B cell (primary cell): Measurements from ENCODE around the gene SDR39U1. TPM values are rescaled to one million over a fixed set of nuclear protein-coding genes. Genes with fewer than 3 reads are reported as not detected.
A peak's percentile ranks its signal among the peaks of the same experiment; 100 is the strongest.

ENCODE experiments used
- ATAC-seq: fragments of 200-7000 bp; cut with Tn5 transposase; one replicate; pipeline ENCODE4 v1.10.0; 2021; ENCODE audit warnings: low read depth, mild to moderate bottlenecking, moderate number of reproducible peaks, moderate library complexity
- CTCF ChIA-PET: fragments of 350-600 bp; sonication (Branson Sonifier 250); formaldehyde crosslinking; loops from one replicate; lab custom pipeline; 2021; ENCODE audit warnings: antibody characterized with exemption, inconsistent platforms; lab: Charles Lee
- POLR2A ChIA-PET: fragments of 350-600 bp; sonication (Branson Sonifier 250); formaldehyde crosslinking; loops from one replicate; lab custom pipeline; 2021; ENCODE audit warnings: antibody characterized with exemption; lab: Charles Lee
- DNase-seq: peaks from one replicate; pipeline ENCODE4 v3.0.0; 2013
- H2AFZ ChIP-seq: 2 replicates; pipeline ENCODE4 v1.6.1; 2012; ENCODE audit warnings: mild to moderate bottlenecking, low read depth, low read length; ENCODE audit not compliant: insufficient read depth, poor library complexity, severe bottlenecking
- H3K27ac ChIP-seq, 2 donors: 1 replicate in 1 of 2; 2 replicates in 1 of 2; pipeline ENCODE4 v1.5.1; 2012 to 2013; ENCODE audit warnings: low read length in 2 of 2, mild to moderate bottlenecking in 2 of 2, moderate library complexity in 1 of 2
- H3K27me3 ChIP-seq, 4 experiments: fragments of 200-600 bp in 1 of 4; sonication (generic) in 1 of 4; replicated peaks in 1 of 4; 1 replicate in 2 of 4; 2 replicates in 2 of 4; pipeline versions ENCODE4 v1.6.1 to v1.7.0; 2013 to 2016; ENCODE audit warnings: low read length in 3 of 4, mild to moderate bottlenecking in 2 of 4, mixed read lengths in 1 of 4, moderate library complexity in 1 of 4; ENCODE audit not compliant: insufficient read depth in 4 of 4, control insufficient read depth in 3 of 4; ENCODE audit errors: control extremely low read depth in 1 of 4
- H3K36me3 ChIP-seq, 2 experiments: replicated peaks in 1 of 2; 1 replicate in 1 of 2; 2 replicates in 1 of 2; pipeline versions ENCODE4 v1.6.1 to v1.7.1; 2013; ENCODE audit warnings: low read length in 1 of 2; ENCODE audit not compliant: insufficient read depth in 2 of 2, control insufficient read depth in 1 of 2; ENCODE audit errors: control extremely low read depth in 1 of 2, extremely low read depth in 1 of 2
- H3K4me1 ChIP-seq, 2 donors: fragments of 200-600 bp in 1 of 2; sonication (generic) in 1 of 2; 1 replicate in 1 of 2; 2 replicates in 1 of 2; pipeline versions ENCODE4 v1.5.1 to v1.6.1; 2013 to 2017; ENCODE audit warnings: low read length in 2 of 2; ENCODE audit not compliant: control insufficient read depth in 2 of 2, insufficient read depth in 2 of 2
- H3K4me2 ChIP-seq: replicated peaks from 2 replicates; pipeline ENCODE3; 2012; ENCODE audit warnings: mild to moderate bottlenecking, low read depth, low read length; ENCODE audit not compliant: poor library complexity, severe bottlenecking
- H3K4me3 ChIP-seq, 5 experiments: fragments of 200-600 bp in 1 of 5; sonication (generic) in 1 of 5; 1 replicate in 3 of 5; 2 replicates in 2 of 5; pipeline versions ENCODE4 v1.5.1 to v1.7.0; 2011 to 2016; ENCODE audit warnings: low read length in 4 of 5, mild to moderate bottlenecking in 4 of 5, low read depth in 2 of 5, control low read depth in 1 of 5, moderate library complexity in 1 of 5; ENCODE audit not compliant: insufficient read depth in 1 of 5; ENCODE audit errors: control extremely low read depth in 1 of 5, extremely low read depth in 1 of 5
- H3K79me2 ChIP-seq: fragments of 200-600 bp; sonication (generic); one replicate; pipeline ENCODE4 v1.6.0; 2016; ENCODE audit warnings: low read length; ENCODE audit not compliant: control insufficient read depth, insufficient read depth
- H3K9ac ChIP-seq: fragments of 200-600 bp; sonication (generic); 2 replicates; pipeline ENCODE4 v1.6.1; 2017; ENCODE audit warnings: mild to moderate bottlenecking, low read length, moderate library complexity
- H3K9me3 ChIP-seq, 3 donors: one replicate each; pipeline versions ENCODE4 v1.6.1 to v1.7.1; 2013; ENCODE audit warnings: low read length in 2 of 3; ENCODE audit not compliant: control insufficient read depth in 2 of 3, insufficient read depth in 1 of 3; ENCODE audit errors: control extremely low read depth in 1 of 3
- H4K20me1 ChIP-seq: 2 replicates; pipeline ENCODE4 v1.6.0; 2012; ENCODE audit warnings: mild to moderate bottlenecking, low read length; ENCODE audit not compliant: insufficient read depth, control insufficient read depth, poor library complexity, severe bottlenecking
- H3K27ac Mint-ChIP-seq: one replicate; pipeline ENCODE4 v1.8.0; 2021; ENCODE audit warnings: mixed read lengths
- H3K27me3 Mint-ChIP-seq: one replicate; pipeline ENCODE4 v1.8.0; 2021; ENCODE audit warnings: mixed read lengths
- H3K4me1 Mint-ChIP-seq: one replicate; pipeline ENCODE4 v1.8.0; 2021; ENCODE audit warnings: mixed read lengths
- H3K4me3 Mint-ChIP-seq: one replicate; pipeline ENCODE4 v1.8.0; 2021; ENCODE audit warnings: mixed read lengths
- H3K9me3 Mint-ChIP-seq: one replicate; pipeline ENCODE4 v1.8.0; 2022; ENCODE audit warnings: mixed read lengths; ENCODE audit not compliant: insufficient read depth
- EZH2 ChIP-seq: IDR thresholded peaks from 2 replicates; pipeline ENCODE4 v1.6.1; 2012; ENCODE audit warnings: borderline replicate concordance, low read depth, mild to moderate bottlenecking, moderate library complexity, low read length; ENCODE audit not compliant: insufficient read depth, poor library complexity, severe bottlenecking
- WGBS: methylation state at CpG from one replicate; pipeline ENCODE4 v1.1.5; 2013; ENCODE audit warnings: missing lambda C conversion rate; ENCODE audit not compliant: insufficient coverage; 5-methylcytosine and 5-hydroxymethylcytosine counted together
- intact Hi-C: fragments of 100-400 bp; cut with micrococcal nuclease; formaldehyde crosslinking; loops from one replicate; pipeline ENCODE4 v1.10.0; 2022
- polyA plus RNA-seq: library from polyadenylated mRNA; depleted of rRNA; stranded (reverse); fragments of >200 nt; gene quantifications from 2 replicates; pipeline ENCODE4 v1.2.3, GENCODE V29; 2012
- total RNA-seq, 2 donors: library from RNA; stranded (reverse); fragments of 120-200 nt in 1 of 2; gene quantifications; 1 replicate in 1 of 2; 2 replicates in 1 of 2; pipeline versions ENCODE4 v1.2.3 to v1.2.4, GENCODE V29; 2013 to 2022
- TF ChIP-seq, protein P1 (sequence below): fragments of 200-600 bp; IDR thresholded peaks from one replicate; pipeline ENCODE4 v1.8.0; 2022; ENCODE audit warnings: antibody characterized with exemption, mild to moderate bottlenecking

SDR39U1 gene
- total and polyA plus RNA-seq, 2 donors (not counting 1 experiment from before 2014, with no cell fraction given), result 126 to 247 TPM

DNA sequence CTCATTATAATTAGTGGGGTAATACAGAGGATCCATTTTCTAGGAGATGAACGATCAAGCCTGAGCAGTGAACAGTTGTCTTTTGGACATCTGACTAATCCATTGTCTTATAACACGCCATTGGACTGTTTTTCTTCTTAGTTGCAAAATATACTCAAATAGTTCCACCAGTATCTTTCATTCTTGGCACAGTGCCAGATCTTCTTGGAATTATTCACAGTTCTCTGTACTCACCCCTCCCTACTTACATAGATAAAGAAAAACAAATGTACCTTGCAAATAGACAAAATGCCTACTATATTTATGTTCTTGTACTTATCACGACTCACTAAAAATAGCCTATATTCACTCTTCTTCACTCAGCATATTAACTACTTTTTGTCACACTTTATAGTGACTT, 16.9 kb downstream of the SDR39U1 start:
- H3K27ac Mint-ChIP-seq, result no peak overlapping the region
- intact Hi-C loops, result no loop called here
- ChIA-PET CTCF (interaction anchor here (1.2 to 17.4 kb wide), 5 partner anchors 10 to 91 kb away, joined by 3 to 650 read pairs (median 21); partner anchors contain the start of genes ADCY4 and RIPK3), POLR2A (no interaction called here)
- Histone ChIP-seq H3K4me1 (peaks cover 16 to 30% of the 10 kb centered on the region in 2 donors), H3K9me3 (no peaks in the 10 kb centered on the region), H4K20me1 (no peaks in the 10 kb centered on the region), H3K36me3 (no peaks in the 10 kb centered on the region), H3K4me2 (no peak overlapping the region), H3K79me2 (peaks cover 23% of the 10 kb centered on the region), H3K27ac (no peak overlapping the region), H3K9ac (no peak overlapping the region), H3K27me3 (peaks cover 0 to 3% (median 0%) of the 10 kb centered on the region in 4 experiments), H2AFZ (no peak overlapping the region), H3K4me3 (no peak overlapping the region)
- no peak for DNase-seq
- H3K27me3 Mint-ChIP-seq, result peaks cover 5% of the 10 kb centered on the region
- peaks cover 13% of the 10 kb centered on the region for H3K4me1 Mint-ChIP-seq
- H3K4me3 Mint-ChIP-seq, result no peak overlapping the region
- TF ChIP-seq, protein P1, sequence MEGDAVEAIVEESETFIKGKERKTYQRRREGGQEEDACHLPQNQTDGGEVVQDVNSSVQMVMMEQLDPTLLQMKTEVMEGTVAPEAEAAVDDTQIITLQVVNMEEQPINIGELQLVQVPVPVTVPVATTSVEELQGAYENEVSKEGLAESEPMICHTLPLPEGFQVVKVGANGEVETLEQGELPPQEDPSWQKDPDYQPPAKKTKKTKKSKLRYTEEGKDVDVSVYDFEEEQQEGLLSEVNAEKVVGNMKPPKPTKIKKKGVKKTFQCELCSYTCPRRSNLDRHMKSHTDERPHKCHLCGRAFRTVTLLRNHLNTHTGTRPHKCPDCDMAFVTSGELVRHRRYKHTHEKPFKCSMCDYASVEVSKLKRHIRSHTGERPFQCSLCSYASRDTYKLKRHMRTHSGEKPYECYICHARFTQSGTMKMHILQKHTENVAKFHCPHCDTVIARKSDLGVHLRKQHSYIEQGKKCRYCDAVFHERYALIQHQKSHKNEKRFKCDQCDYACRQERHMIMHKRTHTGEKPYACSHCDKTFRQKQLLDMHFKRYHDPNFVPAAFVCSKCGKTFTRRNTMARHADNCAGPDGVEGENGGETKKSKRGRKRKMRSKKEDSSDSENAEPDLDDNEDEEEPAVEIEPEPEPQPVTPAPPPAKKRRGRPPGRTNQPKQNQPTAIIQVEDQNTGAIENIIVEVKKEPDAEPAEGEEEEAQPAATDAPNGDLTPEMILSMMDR, result no peak
- no peak for TF ChIP-seq EZH2
- no peak for ATAC-seq
- no peaks in the 10 kb centered on the region for H3K9me3 Mint-ChIP-seq
- WGBS, result 100% methylated on average over 1 of the region's 3 CpGs

DNA sequence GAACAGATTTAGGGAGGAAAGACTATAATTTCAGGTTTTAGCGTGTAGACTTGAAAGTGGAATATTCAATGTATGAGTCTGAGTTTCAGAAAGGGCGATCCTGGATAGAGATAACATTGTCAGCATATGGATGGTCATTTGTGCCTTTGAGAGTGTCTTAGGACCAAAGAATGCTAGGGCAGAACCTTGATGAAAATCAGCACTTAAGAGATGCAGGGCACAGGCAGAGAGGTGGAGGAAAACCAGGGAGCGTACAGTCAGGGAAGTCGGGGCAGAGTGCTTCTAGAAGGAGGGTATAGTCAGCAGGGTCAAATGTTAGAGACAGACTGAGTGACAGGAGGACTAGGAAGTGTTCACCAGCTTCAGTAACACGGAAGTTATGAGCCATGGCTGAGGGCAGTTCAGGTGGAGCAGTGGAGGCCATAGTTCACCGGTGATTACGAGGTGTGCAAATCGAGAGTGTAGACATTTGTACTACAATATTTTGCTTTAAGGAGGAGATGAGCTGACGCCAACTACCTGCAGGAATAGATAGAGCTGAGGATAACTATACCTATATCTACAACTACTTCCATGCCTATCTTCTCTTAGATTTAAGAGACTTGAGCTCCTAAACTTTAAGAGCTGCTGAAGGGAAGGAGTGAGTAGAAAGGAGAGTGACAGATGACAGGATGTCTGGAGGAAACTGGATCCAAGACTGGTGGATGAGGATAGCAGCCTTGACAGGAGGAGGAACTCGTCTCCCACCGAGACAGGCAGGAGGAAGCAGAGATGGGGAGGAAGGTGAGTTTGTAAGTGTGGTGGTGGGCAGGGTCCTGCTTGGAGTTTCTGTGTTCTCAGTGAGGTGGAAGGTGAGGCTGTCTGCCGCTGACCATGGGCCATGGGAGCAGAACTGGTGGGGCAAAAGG, 19.6 kb downstream of the SDR39U1 start:
- Histone ChIP-seq H3K79me2 (peaks cover 4% of the 10 kb centered on the region), H3K27me3 (peaks cover 0 to 21% (median 5%) of the 10 kb centered on the region in 4 experiments), H3K27ac (no peak overlapping the region), H4K20me1 (no peaks in the 10 kb centered on the region), H3K4me1 (peaks cover 7 to 19% of the 10 kb centered on the region in 2 donors), H3K4me2 (no peak overlapping the region), H3K36me3 (no peaks in the 10 kb centered on the region), H3K9me3 (no peaks in the 10 kb centered on the region), H3K4me3 (no peak overlapping the region), H3K9ac (no peak overlapping the region), H2AFZ (peak overlapping the region; percentile 40)
- H3K4me1 Mint-ChIP-seq, result peaks cover 5% of the 10 kb centered on the region
- ChIA-PET POLR2A (no interaction called here), CTCF (interaction anchor here (0.7 to 17.4 kb wide), 7 partner anchors 9 to 1079 kb away, joined by 3 to 650 read pairs (median 13); partner anchors contain the start of genes ADCY4, CIDEB and RIPK3)
- intact Hi-C loops, result no loop called here
- no peak for ATAC-seq
- H3K27me3 Mint-ChIP-seq, result peaks cover 16% of the 10 kb centered on the region
- TF ChIP-seq EZH2, result no peak
- TF ChIP-seq, protein P1, result no peak
- no peak overlapping the region for H3K27ac Mint-ChIP-seq
- H3K4me3 Mint-ChIP-seq, result no peak overlapping the region
- DNase-seq, result no peak
- no peaks in the 10 kb centered on the region for H3K9me3 Mint-ChIP-seq
- 50% methylated on average over 9 of the region's 12 CpGs for WGBS
